ENCODE data around the gene PRR3. TPM values are rescaled to one million over a fixed set of nuclear protein-coding genes. Genes with fewer than 3 reads are reported as not detected.
"Not testable (repeated sequence)": the region's sequence is repeated elsewhere in the genome, so short reads cannot be mapped to it uniquely, and the experiment has no call there.

Gene PRR3
- total RNA-seq, 1 donor from 2014 or later, result 17.1 TPM

- DNase-seq (ENCODE audit: extremely low spot score, unreplicated experiment), result no peak
- no peaks in the 10 kb centered on the region for H3K9me3 Mint-ChIP-seq (ENCODE audit: unreplicated experiment)
- H3K4me3 Mint-ChIP-seq (ENCODE audit: unreplicated experiment), result no peak overlapping the region
- no peak for TF ChIP-seq CTCF (IDR thresholded peaks at IDR 0.05)
- H3K27ac Mint-ChIP-seq (ENCODE audit: unreplicated experiment), result no peak overlapping the region
- peaks cover 10% of the 10 kb centered on the region for H3K27me3 Mint-ChIP-seq (ENCODE audit: unreplicated experiment)
- H3K36me3 Mint-ChIP-seq (ENCODE audit: unreplicated experiment), result no peaks in the 10 kb centered on the region
- H3K4me1 Mint-ChIP-seq (ENCODE audit: unreplicated experiment), result peaks cover 8% of the 10 kb centered on the region
Observed at GRCh38 chr6:30511169-30511546, 45.9 kb upstream of the PRR3 start.

- peaks cover 10% of the 10 kb centered on the region for H3K27me3 Mint-ChIP-seq (ENCODE audit: unreplicated experiment)
Observed at GRCh38 chr6:30513451-30513850, 43.6 kb upstream of the PRR3 start.

GRCh38 chr6:30515106-30515505 lies 42.0 kb upstream of the PRR3 start:
- DNase-seq (ENCODE audit: extremely low spot score, unreplicated experiment), result no peak
- H3K4me1 Mint-ChIP-seq (ENCODE audit: unreplicated experiment), result peaks cover 8% of the 10 kb centered on the region
- no peaks in the 10 kb centered on the region for H3K9me3 Mint-ChIP-seq (ENCODE audit: unreplicated experiment)
- no peak for TF ChIP-seq CTCF (IDR thresholded peaks at IDR 0.05)
- peak overlapping the region; percentile 85 for H3K4me3 Mint-ChIP-seq (ENCODE audit: unreplicated experiment)
- H3K36me3 Mint-ChIP-seq (ENCODE audit: unreplicated experiment), result no peaks in the 10 kb centered on the region
- H3K27ac Mint-ChIP-seq (ENCODE audit: unreplicated experiment), result peak overlapping the region; percentile 89
- H3K27me3 Mint-ChIP-seq (ENCODE audit: unreplicated experiment), result peaks cover 10% of the 10 kb centered on the region

More at GRCh38 chr6:30513451-30513850, 43.6 kb upstream of the PRR3 start:
- no peak for DNase-seq (ENCODE audit: extremely low spot score, unreplicated experiment)
- Mint-ChIP-seq H3K36me3 (ENCODE audit: unreplicated experiment) (no peaks in the 10 kb centered on the region), H3K4me1 (ENCODE audit: unreplicated experiment) (peaks cover 11% of the 10 kb centered on the region), H3K9me3 (ENCODE audit: unreplicated experiment) (no peaks in the 10 kb centered on the region), H3K4me3 (ENCODE audit: unreplicated experiment) (no peak overlapping the region), H3K27ac (ENCODE audit: unreplicated experiment) (no peak overlapping the region)
- TF ChIP-seq CTCF (IDR thresholded peaks at IDR 0.05), result no peak

GRCh38 chr6:30515944-30516753 lies 40.9 kb upstream of the PRR3 start:
- Mint-ChIP-seq H3K9me3 (ENCODE audit: unreplicated experiment) (no peaks in the 10 kb centered on the region), H3K27ac (ENCODE audit: unreplicated experiment) (peak overlapping the region; percentile 98), H3K4me1 (ENCODE audit: unreplicated experiment) (peaks cover 8% of the 10 kb centered on the region), H3K4me3 (ENCODE audit: unreplicated experiment) (peak overlapping the region; percentile 85), H3K27me3 (ENCODE audit: unreplicated experiment) (peaks cover 8% of the 10 kb centered on the region), H3K36me3 (ENCODE audit: unreplicated experiment) (no peaks in the 10 kb centered on the region)
- peak; percentile 90 for DNase-seq (ENCODE audit: extremely low spot score, unreplicated experiment)
- no peak for TF ChIP-seq CTCF (IDR thresholded peaks at IDR 0.05)

GRCh38 chr6:30516754-30517076 lies 40.4 kb upstream of the PRR3 start:
- not testable (repeated sequence) for H3K4me1 Mint-ChIP-seq (ENCODE audit: unreplicated experiment); H3K27me3 Mint-ChIP-seq (ENCODE audit: unreplicated experiment); H3K9me3 Mint-ChIP-seq (ENCODE audit: unreplicated experiment); DNase-seq (ENCODE audit: extremely low spot score, unreplicated experiment); H3K36me3 Mint-ChIP-seq (ENCODE audit: unreplicated experiment)
- peak overlapping the region; percentile 85 for H3K4me3 Mint-ChIP-seq (ENCODE audit: unreplicated experiment)
- peak overlapping the region; percentile 98 for H3K27ac Mint-ChIP-seq (ENCODE audit: unreplicated experiment)

- peak overlapping the region; percentile 44 for H3K27ac Mint-ChIP-seq (ENCODE audit: unreplicated experiment)
- not testable (repeated sequence) for H3K9me3 Mint-ChIP-seq (ENCODE audit: unreplicated experiment)
Observed at GRCh38 chr6:30517767-30518504, 39.2 kb upstream of the PRR3 start.

GRCh38 chr6:30518505-30519145 lies 38.5 kb upstream of the PRR3 start:
- H3K4me3 Mint-ChIP-seq (ENCODE audit: unreplicated experiment); H3K27me3 Mint-ChIP-seq (ENCODE audit: unreplicated experiment): not testable (repeated sequence)

More at GRCh38 chr6:30517767-30518504, 39.2 kb upstream of the PRR3 start:
- H3K36me3 Mint-ChIP-seq (ENCODE audit: unreplicated experiment); H3K4me1 Mint-ChIP-seq (ENCODE audit: unreplicated experiment); DNase-seq (ENCODE audit: extremely low spot score, unreplicated experiment); H3K27me3 Mint-ChIP-seq (ENCODE audit: unreplicated experiment); H3K4me3 Mint-ChIP-seq (ENCODE audit: unreplicated experiment): not testable (repeated sequence)

More at GRCh38 chr6:30518505-30519145, 38.5 kb upstream of the PRR3 start:
- not testable (repeated sequence) for DNase-seq (ENCODE audit: extremely low spot score, unreplicated experiment); H3K36me3 Mint-ChIP-seq (ENCODE audit: unreplicated experiment); H3K9me3 Mint-ChIP-seq (ENCODE audit: unreplicated experiment); H3K4me1 Mint-ChIP-seq (ENCODE audit: unreplicated experiment); H3K27ac Mint-ChIP-seq (ENCODE audit: unreplicated experiment)

Measured in osteocyte (in vitro differentiated cells).